Suprapubic skin (tissue), 4 donors: ENCODE data around the gene ARID1B.

Source experiments
- CTCF ChIP-seq, 2 donors: fragments of 200-600 bp in 1 of 2; fragments of 450-650 bp in 1 of 2; sonication (generic) in 1 of 2; IDR thresholded peaks; one replicate each; pipeline ENCODE4 v1.5.1; 2016 to 2019; ENCODE audit warnings: antibody characterized with exemption in 2 of 2, mild to moderate bottlenecking in 1 of 2, moderate library complexity in 1 of 2
- EP300 ChIP-seq: sonication (generic); formaldehyde crosslinking; IDR thresholded peaks from one replicate; pipeline ENCODE4 v1.6.1; 2017; ENCODE audit warnings: antibody characterized with exemption
- POLR2A ChIP-seq, 2 donors: fragments of 450-650 bp; IDR thresholded peaks; one replicate each; pipeline ENCODE4 v1.6.1; 2017; ENCODE audit warnings: antibody characterized with exemption in 2 of 2, mild to moderate bottlenecking in 2 of 2, moderate library complexity in 2 of 2
- POLR2AphosphoS5 ChIP-seq, 3 donors: sonication (generic); formaldehyde crosslinking; IDR thresholded peaks; one replicate each; pipeline ENCODE4 v1.6.1; 2017; ENCODE audit warnings: antibody characterized with exemption in 3 of 3

GRCh38 chr6:156972145-156972544 is 195.0 kb downstream of the ARID1B start:
- TF ChIP-seq CTCF (IDR thresholded peaks at IDR 0.05) (no peak), EP300 (no peak), POLR2AphosphoS5 (IDR thresholded peaks at IDR 0.05) (no peak), POLR2A (IDR thresholded peaks at IDR 0.05) (no peak)
